HG02798 (cell line): ENCODE data around the gene OPTC.
"Not testable (repeated sequence)": the region's sequence is repeated elsewhere in the genome, so short reads cannot be mapped to it uniquely, and the experiment has no call there.

Experiments
- ATAC-seq: cut with Tn5 transposase; IDR thresholded peaks from one replicate; pipeline ENCODE4 v1.9.1; 2021; ENCODE audit warnings: mild to moderate bottlenecking; ENCODE audit not compliant: unreplicated experiment, poor library complexity

The OPTC gene

DNA sequence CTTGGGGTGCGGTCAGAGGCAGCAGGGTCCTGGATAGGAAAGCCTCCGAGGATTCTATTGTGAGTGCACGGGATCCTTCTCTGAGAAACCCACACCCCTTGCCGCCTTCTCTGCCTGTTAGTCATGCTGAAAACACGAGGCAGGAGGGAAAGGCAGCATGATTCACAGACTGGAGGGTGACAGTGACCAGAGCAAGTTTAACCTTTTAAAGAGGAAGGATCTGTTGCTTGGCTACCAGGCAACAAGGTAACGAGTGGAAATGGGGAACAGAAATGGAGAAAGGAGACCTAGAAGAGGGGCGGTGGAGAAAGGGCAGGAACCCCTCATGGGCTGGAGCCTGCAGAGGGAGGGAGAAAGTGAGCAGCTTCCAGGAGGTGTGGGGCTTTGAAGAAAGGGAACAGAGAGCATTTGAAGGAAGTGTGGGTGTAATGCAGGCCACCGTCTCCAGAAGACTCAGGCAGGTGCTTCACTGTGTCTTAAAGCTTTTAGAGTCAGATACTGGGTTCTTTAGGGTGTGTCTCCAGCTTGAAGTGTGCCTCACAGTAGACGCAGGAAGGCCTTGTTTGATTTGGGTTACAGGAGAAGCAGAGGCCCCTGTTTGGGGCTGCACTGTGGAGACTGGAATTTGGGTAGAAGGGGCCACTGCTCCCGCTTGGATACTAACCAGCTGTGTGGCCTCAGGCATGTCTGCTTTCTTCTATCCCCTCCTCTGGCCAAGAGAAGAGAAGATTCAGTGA lies 19.1 kb downstream of the OPTC start:
- ATAC-seq = no peak

DNA sequence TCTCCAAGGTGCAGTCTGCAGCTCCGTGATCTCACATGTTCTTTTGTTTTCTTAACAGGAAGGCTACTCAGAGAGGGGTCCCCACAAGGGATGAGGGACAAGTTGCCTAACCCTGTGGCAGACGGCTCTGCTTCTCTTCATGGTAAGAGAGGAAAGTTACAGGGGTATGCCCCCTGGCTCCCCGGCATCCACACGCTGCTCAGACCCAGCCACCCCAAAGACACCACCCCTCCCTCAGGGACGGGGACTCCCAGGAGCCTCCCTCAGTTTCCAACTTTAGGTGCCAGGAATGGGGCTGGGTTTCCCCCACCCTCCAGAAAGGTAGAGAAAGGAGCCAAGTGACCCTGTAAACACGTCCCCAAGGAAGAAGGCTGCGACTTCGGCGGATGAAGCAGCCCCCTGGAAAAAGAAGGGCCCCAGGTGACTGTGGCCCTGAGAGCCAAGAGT lies 19.7 kb downstream of the OPTC start:
- ATAC-seq = no peak

DNA sequence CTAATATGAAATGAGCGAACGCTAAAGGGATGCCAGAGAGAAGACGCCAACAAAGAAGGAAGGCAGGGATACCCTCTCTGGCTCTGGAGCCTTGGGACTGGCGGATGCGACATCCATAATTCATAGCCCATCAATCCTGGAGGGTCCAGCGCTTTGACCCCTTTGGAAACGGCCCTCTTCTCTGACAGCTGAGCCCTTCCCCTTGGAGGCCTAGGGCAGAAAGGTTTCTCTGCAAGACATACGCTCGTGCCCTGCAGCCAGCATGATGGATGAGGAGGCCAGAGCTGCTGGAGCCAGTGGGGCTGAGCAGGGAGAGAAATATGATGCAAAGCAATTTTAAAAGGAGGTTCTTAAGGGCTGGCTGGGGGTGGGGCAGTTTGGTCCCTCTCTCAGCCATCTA lies 22.2 kb downstream of the OPTC start:
- no peak for ATAC-seq

DNA sequence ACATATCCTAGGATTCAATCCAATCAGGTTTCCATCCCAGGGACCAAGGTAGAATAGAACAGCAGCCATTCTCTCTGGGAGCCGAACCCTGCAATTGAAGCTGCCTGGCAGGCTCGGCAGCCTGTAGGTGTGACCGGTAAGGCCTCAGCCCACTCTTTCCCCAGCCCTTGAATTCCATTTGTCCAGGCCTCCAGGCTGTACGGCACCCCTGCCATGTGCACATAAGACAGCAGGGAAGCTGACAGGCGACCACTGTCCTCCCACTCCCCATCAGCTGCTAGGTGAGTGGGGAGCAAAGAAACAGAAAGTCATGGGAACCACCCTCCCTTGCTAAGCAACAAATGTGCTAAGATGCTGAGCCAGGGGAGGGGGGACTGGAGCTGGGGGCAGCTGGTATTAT lies 23.0 kb downstream of the OPTC start:
- ATAC-seq = no peak

DNA sequence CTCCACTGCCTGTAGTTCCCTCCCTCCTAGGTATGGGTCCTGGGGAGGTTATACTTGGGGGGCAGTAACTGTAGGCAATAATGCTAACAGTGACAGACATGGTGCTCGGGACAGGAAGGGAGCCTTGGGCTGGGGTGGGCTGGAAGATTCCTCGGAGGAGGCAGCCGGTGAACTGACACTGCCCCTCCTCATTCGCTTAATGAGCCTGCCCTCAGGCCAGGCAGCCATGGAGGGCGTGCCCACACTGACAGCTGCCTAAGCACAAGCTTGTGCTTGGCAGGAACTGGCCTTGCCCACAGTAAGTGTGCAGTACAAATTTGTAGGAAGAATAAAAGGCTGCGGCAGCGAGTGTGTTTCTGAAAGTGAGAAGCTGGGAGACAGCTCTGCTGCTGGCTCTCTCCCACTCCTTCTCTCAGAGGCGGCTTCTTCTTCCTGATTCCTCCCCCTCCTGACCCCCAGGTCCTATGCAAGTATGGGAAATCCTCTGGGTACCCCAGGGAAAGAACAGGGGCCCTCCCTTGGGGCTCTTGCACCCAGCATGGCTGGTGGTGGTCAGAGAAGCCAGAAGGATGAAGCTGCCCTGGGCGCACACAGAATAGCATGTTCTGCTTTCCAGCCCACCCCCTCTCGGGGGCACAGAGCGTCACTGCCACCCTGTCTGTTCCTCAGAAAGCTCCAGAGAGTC lies 23.6 kb downstream of the OPTC start:
- no peak for ATAC-seq

GRCh38 chr1:203518139-203518538 lies 24.2 kb downstream of the OPTC start:
- ATAC-seq = not testable (repeated sequence)

- ATAC-seq = no peak
Measured at GRCh38 chr1:203518541-203518940, 24.6 kb downstream of the OPTC start.

GRCh38 chr1:203519053-203519840 lies 25.3 kb downstream of the OPTC start:
- no peak for ATAC-seq

GRCh38 chr1:203519896-203520295 lies 25.9 kb downstream of the OPTC start:
- no peak for ATAC-seq

GRCh38 chr1:203520315-203520714 lies 26.4 kb downstream of the OPTC start:
- no peak for ATAC-seq

DNA sequence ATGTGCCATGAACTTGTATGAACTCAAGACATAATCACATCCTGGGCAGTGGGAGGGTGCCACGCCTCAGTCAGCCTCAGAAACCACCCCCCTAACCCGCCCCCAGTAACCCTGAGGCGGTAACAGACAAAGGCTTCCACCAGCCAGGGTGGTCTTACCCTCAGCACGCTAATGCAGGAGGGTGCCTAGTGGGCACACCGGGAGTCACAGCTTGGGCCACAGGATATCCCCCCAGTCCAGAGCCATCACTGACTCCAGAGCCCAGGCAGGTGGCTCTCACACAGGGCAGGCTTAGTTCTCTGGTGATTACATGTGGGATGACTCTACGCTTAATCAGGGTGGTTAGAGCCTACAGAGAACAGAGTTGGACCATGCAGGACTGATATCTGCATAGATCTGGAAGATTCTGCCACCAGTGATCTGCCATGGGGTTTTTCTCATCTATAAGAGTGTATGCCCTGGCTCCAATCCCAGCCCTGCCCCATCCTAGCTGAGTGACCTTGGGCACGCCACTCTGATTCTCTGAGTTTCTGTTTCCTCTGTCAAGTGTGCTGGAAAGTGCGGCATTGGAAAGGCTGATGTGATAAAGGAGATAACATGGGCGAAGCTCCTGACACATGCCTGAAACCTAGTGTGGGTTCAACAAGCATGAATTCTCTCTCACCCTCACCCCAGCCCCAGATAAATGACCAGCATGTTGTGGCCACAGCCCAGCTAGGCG lies 27.3 kb downstream of the OPTC start:
- ATAC-seq = no peak

- ATAC-seq = no peak
Measured at GRCh38 chr1:203521812-203522211, 27.9 kb downstream of the OPTC start.

- ATAC-seq = no peak
Measured at GRCh38 chr1:203522237-203522636, 28.3 kb downstream of the OPTC start.

- ATAC-seq = no peak
Measured at GRCh38 chr1:203523667-203524066, 29.7 kb downstream of the OPTC start.

DNA sequence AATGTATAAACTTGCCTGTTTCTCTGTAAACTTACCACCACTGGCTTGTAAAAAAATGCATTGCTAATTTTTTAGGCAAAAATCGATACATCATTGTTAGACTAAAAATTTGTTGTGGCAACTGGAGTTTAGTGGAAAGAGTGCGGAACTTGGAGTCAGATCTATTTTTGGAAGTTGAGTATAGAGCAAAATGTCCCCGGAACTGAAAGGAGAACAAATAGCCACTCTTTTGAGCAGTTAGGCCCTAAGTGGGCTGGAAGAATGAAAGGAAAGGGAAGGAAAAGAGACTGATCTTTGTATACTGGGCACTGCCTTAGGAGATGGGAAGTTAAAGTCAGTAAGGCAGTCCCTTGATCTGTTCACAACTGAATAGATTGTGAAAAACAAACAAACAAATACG lies 30.2 kb downstream of the OPTC start:
- no peak for ATAC-seq

GRCh38 chr1:203524824-203525223 lies 30.9 kb downstream of the OPTC start:
- no peak for ATAC-seq

DNA sequence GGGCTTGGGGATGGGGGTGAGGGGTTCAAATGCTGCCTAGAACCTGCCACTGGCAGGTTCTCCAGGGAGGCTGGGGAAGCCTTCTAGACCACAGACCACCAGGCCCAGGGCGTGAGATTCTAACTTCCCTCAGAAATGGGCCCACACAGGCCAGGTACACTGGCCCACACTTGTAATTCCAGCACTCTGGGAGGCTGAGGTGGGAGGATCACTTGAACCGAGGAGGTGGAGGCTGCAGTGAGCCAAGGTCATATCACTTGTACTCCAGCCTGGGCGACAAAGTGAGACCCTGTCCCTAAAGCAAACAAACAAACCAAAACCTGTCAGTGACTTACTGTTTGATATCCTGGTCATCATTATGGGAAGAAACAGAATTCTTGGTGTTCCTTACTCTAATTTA lies 31.7 kb downstream of the OPTC start:
- ATAC-seq = no peak

DNA sequence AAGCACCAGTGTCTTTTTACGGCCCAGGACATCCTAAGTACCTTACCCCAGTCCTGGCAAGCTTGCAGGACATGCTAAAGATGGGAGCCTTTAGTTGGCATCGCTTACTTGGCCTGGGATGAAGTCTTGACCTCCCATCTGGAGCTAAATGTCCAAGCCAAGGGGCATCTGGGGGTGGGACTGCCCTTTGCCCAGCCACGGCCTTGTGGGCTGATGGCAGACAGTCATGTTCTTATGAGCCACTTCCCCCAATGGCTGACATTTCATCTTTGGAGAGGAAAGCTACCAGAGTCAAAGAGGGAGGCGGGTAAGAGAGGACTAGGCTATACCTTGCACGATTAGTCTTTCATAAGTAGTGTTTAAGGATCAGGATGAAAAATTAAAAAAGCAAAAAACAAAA lies 32.2 kb downstream of the OPTC start:
- no peak for ATAC-seq

DNA sequence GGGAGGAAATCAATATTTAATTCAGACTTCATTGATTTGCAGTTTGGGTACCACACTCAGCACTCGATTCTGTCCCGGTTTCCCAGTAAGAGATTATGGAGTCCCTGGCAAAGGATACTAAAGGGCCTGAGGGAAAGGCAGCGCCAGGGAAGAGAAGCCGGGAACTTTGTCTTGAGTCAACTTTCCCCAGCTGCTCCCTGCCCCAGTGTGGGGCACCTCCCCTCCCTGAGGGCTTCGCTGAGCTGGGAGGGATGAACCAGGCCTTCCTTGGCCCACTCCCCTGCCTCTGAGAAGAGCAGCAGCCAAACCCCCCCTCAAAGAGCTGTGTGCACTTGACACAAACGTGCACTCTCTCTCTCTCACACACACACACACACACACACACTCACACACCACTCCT lies 32.6 kb downstream of the OPTC start:
- no peak for ATAC-seq

GRCh38 chr1:203527013-203527412 lies 33.1 kb downstream of the OPTC start:
- no peak for ATAC-seq

DNA sequence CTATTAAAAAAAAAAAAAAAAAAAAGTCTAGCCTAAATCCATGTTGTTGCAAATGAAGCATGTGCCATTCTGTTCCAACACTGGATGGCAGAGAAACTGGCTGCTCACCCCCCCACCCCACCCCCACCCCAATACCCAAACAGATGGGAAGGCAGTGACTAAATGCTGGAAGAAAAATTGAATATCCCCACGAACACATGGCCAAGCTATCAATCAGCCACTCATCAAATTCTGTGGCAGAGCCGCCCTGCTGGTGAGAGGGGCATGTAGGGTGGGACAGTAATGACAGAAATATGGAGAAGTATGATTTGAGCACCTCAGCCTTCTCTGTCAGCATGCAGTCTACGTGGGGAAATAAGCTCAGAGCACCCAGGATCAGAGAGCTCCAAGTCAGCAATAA lies 34.1 kb downstream of the OPTC start:
- no peak for ATAC-seq
